ENCODE measurements around the gene KIF24.

DNA sequence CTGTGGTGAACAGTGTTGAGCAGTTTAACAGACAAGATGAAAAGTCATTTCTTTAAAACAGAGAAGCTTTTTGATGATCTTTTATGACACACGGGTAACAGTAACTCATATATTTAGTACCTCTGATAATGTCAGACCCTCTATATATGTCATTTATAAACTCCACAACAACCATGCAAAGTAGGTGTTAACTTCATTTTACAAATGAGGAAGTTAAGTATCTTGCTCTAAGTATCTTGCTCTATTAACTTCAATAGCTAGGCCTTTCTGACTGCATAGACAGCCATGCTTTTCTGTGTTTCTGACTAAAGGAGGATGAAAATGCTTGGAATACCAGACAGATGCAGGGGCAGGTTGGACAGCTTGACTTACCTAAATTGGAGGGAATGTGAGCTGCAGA is 2.1 kb upstream of the KIF24 start:
- TF ChIP-seq CTCF (conservative IDR thresholded peaks at IDR 0.05) (no peak), ZFX (IDR thresholded peaks at IDR 0.05) (no peak)

Data from C4-2B (cell line).